ENCODE results near the gene FGF14.

The FGF14 gene

DNA sequence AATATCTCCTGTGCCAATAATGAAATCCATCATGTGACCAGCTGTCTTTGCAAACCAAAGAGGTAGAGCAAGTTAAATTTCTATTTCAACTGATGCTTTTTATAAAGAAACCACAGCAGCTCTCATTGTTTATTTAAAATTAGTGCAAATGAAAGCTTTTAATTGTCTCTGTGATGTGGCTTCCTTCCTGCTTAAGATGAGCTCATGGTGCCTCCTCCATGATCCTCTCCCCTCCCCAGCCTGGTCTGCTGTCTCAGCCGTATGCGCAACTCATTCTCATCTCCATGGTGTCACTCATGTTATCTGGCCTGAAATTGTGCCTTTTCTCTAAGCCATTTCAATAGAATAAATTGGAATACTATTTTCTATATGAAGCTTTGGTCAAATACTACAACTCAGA, 270.6 kb downstream of the FGF14 start:
- no peaks in the 10 kb centered on the region for H3F3A ChIP-seq (ENCODE audit: control insufficient read depth, insufficient read depth)
- H3K27ac ChIP-seq (ENCODE audit: low read depth, low read length): no peak overlapping the region
- H3K4me2 ChIP-seq (ENCODE audit: low read length): no peak overlapping the region
- TF ChIP-seq EZH2phosphoT487 (IDR thresholded peaks at IDR 0.05; ENCODE audit: borderline replicate concordance, low read length): no peak
- TF ChIP-seq, protein P1, sequence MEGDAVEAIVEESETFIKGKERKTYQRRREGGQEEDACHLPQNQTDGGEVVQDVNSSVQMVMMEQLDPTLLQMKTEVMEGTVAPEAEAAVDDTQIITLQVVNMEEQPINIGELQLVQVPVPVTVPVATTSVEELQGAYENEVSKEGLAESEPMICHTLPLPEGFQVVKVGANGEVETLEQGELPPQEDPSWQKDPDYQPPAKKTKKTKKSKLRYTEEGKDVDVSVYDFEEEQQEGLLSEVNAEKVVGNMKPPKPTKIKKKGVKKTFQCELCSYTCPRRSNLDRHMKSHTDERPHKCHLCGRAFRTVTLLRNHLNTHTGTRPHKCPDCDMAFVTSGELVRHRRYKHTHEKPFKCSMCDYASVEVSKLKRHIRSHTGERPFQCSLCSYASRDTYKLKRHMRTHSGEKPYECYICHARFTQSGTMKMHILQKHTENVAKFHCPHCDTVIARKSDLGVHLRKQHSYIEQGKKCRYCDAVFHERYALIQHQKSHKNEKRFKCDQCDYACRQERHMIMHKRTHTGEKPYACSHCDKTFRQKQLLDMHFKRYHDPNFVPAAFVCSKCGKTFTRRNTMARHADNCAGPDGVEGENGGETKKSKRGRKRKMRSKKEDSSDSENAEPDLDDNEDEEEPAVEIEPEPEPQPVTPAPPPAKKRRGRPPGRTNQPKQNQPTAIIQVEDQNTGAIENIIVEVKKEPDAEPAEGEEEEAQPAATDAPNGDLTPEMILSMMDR (IDR thresholded peaks at IDR 0.05; ENCODE audit: low read depth, low read length, poor library complexity, severe bottlenecking): no peak
- no peaks in the 10 kb centered on the region for H4K20me1 ChIP-seq (ENCODE audit: control insufficient read depth, insufficient read depth, low read depth, low read length)
- no peaks in the 10 kb centered on the region for H3K79me2 ChIP-seq (ENCODE audit: control insufficient read depth, low read length)
- H3K4me1 ChIP-seq (ENCODE audit: control insufficient read depth, low read length): no peaks in the 10 kb centered on the region
- no peaks in the 10 kb centered on the region for H3K9me2 ChIP-seq (replicated peaks; ENCODE audit: control insufficient read depth, low read length)
- no peaks in the 10 kb centered on the region for H3K36me3 ChIP-seq (ENCODE audit: control insufficient read depth, low read length)
- H3K4me3 ChIP-seq (ENCODE audit: low read length): no peak overlapping the region
- no peaks in the 10 kb centered on the region for H3K9me3 ChIP-seq (ENCODE audit: control insufficient read depth, insufficient read depth, low read length)
- H3K27me3 ChIP-seq (ENCODE audit: control insufficient read depth, low read length): no peaks in the 10 kb centered on the region

DNA sequence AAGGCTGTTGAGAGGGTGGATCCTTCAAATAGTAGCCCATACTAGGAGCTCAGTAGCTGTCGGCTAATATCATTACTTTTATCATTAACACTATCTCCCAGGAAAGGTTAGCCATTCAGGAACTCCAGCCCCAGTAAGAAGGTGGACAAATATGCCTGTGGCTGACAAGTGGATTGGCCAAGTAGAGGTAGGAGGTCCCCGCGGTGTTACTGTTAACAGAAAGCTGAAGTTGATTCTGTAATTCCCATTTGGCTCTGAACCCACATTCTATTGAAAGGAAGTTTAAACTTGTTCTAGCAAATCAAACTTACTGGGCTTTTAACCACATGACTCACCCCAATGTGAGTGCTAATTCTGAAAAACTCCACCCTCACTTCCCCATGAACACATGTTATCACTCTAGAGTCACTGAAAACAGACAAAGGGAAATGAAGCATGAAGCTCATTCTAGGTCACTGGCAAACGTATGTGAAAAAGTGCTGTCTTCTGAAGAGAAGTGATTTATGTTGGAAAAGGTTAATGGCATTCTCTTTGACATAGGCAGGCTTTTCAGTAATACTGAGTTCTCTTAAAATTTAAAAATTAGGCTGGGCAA, 273.5 kb downstream of the FGF14 start:
- no peak for TF ChIP-seq EZH2phosphoT487 (IDR thresholded peaks at IDR 0.05; ENCODE audit: borderline replicate concordance, low read length)
- TF ChIP-seq, protein P1 (IDR thresholded peaks at IDR 0.05; ENCODE audit: low read depth, low read length, poor library complexity, severe bottlenecking): no peak
- Histone ChIP-seq H3K36me3 (ENCODE audit: control insufficient read depth, low read length) (no peaks in the 10 kb centered on the region), H3K4me3 (ENCODE audit: low read length) (no peak overlapping the region), H3K27me3 (ENCODE audit: control insufficient read depth, low read length) (no peaks in the 10 kb centered on the region; the same call in 1 of the 2 replicates), H3K4me2 (ENCODE audit: low read length) (no peak overlapping the region), H3K9me3 (ENCODE audit: control insufficient read depth, insufficient read depth, low read length) (no peaks in the 10 kb centered on the region), H3F3A (ENCODE audit: control insufficient read depth, insufficient read depth) (no peaks in the 10 kb centered on the region), H3K79me2 (ENCODE audit: control insufficient read depth, low read length) (no peaks in the 10 kb centered on the region), H4K20me1 (ENCODE audit: control insufficient read depth, insufficient read depth, low read depth, low read length) (no peaks in the 10 kb centered on the region), H3K4me1 (ENCODE audit: control insufficient read depth, low read length) (no peaks in the 10 kb centered on the region), H3K27ac (ENCODE audit: low read depth, low read length) (no peak overlapping the region), H3K9me2 (replicated peaks; ENCODE audit: control insufficient read depth, low read length) (no peaks in the 10 kb centered on the region)

DNA sequence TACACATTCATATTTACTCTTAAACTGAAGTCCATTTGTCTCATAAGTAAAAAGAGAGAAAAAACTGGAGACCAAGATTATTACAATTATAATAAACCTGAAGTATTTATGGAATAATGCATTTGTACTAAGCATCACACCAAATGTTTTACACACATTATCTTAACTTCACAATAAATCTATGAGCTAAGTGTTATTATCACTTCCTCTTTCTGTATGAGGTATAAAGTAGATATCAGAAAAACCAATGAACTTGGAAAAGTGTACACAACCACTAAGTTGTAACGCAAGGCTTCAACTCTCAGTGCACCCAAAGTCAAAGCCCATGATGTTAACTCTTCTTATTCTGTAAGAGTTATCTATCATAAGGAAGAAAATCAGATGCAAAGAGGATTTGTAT, 274.7 kb downstream of the FGF14 start:
- no peak overlapping the region for H3K4me2 ChIP-seq (ENCODE audit: low read length)
- H3K4me1 ChIP-seq (ENCODE audit: control insufficient read depth, low read length): no peaks in the 10 kb centered on the region
- H4K20me1 ChIP-seq (ENCODE audit: control insufficient read depth, insufficient read depth, low read depth, low read length): no peaks in the 10 kb centered on the region
- H3F3A ChIP-seq (ENCODE audit: control insufficient read depth, insufficient read depth): no peaks in the 10 kb centered on the region
- H3K9me2 ChIP-seq (replicated peaks; ENCODE audit: control insufficient read depth, low read length): no peaks in the 10 kb centered on the region
- no peak overlapping the region for H3K27ac ChIP-seq (ENCODE audit: low read depth, low read length)
- H3K9me3 ChIP-seq (ENCODE audit: control insufficient read depth, insufficient read depth, low read length): no peaks in the 10 kb centered on the region
- H3K4me3 ChIP-seq (ENCODE audit: low read length): no peak overlapping the region
- TF ChIP-seq EZH2phosphoT487 (IDR thresholded peaks at IDR 0.05; ENCODE audit: borderline replicate concordance, low read length): no peak
- TF ChIP-seq, protein P1 (IDR thresholded peaks at IDR 0.05; ENCODE audit: low read depth, low read length, poor library complexity, severe bottlenecking): no peak
- no peaks in the 10 kb centered on the region for H3K79me2 ChIP-seq (ENCODE audit: control insufficient read depth, low read length)
- no peaks in the 10 kb centered on the region for H3K36me3 ChIP-seq (ENCODE audit: control insufficient read depth, low read length)
- H3K27me3 ChIP-seq (ENCODE audit: control insufficient read depth, low read length): no peaks in the 10 kb centered on the region; the same call in 1 of the 2 replicates

All from DOHH2 (cell line).